TTC549 (cell line): ENCODE data around the gene PRAC1.

Experiments used
- FAIRE-seq: peaks from 2 replicates; lab custom pipeline; 2012; peaks lifted over from hg19 to GRCh38; lab: Jason Lieb, UNC

The PRAC1 gene

DNA sequence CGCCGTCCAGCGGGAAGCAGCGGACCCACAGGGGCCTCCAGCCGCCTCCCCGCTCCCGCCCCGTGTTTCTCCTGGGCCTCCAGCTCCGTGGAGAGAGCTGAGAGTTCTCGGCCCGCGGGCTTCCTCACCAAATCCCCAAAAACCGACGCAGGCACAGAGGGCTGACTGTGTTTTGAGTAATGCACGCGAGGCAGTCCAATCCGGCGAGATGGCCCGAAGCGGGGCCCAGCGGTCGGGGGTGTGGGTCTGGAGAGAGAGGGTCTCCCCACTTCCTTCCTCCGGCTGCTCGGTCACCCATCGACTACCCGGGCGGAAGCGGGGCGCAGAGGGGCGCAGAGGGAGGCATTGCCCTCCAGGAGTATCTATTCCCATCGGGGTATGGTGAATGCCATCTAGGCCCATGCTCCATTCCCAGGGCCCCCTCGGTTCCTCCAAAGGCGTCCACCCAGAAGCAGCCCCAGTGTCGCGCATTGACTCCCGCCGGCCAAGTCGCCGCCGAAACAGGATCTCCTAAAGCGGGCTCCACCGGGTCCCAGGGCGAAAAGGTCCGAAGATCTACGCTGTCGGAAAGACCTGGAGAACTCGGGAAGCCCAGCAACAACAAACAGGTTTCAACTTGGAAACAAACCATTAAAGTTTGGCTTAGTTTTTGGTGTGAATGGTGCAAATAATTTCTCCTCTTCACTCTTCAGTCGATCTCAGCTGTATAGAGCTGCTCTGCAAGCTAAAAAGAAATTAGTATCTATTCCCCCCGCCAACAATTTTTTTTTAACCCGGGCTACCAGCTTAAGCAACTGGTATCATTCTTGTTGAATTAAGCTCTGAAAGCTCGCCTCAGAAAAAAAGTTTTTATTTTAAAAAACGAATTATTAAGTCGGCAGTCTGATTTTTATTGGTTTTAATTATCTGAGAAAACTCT, 25.4 kb upstream of the PRAC1 start:
- FAIRE-seq: no peak

GRCh38 chr17:48746916-48747444, 24.7 kb upstream of the PRAC1 start:
- no peak for FAIRE-seq

- no peak for FAIRE-seq
Measured at GRCh38 chr17:48745381-48746275, 23.3 kb upstream of the PRAC1 start.

- FAIRE-seq: no peak
Measured at GRCh38 chr17:48740537-48740936, 18.2 kb upstream of the PRAC1 start.

DNA sequence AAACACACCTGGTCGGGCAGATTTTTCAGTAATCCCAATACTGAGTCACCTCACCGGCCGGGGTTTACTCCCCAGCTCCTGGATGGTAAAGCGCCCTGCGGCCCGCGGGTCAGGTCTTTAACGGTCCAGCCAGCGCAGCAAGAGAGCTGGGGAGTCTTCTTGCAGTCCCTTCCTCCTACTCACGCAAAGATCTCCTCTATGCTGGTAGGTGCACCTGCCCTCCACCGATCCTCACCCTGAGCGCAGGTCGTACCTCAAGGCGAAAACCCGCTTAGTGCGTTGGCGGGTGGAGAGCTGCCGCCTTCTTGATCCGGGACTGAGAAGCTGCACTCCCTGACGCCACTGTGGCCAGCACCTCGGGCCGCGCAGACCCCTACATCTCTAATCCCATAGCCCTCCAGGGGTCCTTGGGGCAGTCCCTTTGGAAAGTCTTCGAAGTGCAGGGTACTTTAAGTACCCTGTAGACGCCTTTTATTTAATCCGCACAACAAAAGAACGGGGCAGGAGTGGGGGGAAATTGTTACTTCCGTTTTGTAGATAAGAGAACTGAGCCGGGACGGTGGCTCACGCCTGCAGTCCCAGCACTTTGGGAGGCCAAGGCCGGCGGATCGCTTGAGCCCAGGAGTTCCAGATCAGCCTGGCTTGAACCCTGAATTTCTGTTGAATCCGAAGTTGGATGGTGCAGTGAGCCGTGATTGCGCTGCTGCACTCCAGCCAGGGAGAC, 16.6 kb upstream of the PRAC1 start:
- FAIRE-seq: no peak

DNA sequence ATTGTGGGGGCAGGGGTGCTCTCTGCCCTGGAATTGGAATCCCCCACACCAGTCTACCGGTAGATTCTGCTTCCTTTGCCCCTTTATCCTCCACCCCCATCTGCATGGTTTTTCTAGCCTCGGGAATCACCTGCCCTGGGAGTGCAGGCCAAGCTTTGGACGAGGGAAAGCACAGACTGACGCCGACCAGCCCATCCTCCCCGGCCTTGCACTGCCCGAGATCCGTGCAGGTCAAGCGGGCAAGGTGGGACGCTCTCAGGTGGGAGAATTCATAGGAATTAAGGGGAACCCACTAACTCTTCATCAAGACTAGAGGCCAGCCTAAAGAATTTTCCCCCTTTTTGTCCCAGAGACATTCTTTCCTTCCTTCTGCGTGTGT, 16.1 kb upstream of the PRAC1 start:
- FAIRE-seq: no peak

- no peak for FAIRE-seq
Measured at GRCh38 chr17:48737330-48738043, 15.2 kb upstream of the PRAC1 start.

- no peak for FAIRE-seq
Measured at GRCh38 chr17:48735062-48735351, 12.7 kb upstream of the PRAC1 start.

DNA sequence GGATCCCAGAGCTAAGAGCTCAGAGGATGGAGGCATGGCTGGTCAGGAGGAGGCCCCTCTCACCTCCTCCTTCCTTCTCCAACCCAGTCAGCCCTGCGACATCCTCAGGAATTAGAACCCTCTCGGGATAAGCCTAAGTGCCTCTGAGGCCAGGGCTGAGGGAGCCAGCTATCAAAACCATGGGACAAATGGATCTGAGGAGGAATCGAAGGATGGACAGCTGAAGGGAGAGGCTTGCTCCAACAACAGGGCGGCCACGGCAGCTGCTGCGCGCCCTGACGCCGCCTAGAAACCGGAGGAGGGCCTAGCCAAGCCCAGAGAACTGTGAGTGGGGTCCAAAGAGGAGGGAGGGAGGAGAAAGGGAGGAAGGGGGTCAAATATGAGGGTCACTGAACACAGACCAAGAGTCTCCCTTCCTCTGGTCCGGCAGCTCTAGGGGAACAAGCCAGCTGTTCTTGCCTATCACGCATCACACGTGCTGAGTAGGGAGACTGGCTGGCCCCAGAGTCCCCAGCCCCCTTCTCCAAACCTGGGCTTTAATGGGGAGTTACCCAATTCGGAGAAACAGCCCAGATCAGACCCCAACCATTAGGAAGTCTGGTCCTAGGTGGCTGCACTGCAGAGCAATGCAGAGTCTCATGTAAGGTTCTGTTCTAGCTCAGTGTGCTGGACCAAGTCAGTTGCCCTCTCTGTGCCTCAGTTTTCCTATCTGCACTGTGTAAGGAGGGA, 12.2 kb upstream of the PRAC1 start:
- no peak for FAIRE-seq

GRCh38 chr17:48733632-48734328, 11.5 kb upstream of the PRAC1 start:
- FAIRE-seq: no peak

GRCh38 chr17:48732688-48733629, 10.6 kb upstream of the PRAC1 start:
- FAIRE-seq: no peak

DNA sequence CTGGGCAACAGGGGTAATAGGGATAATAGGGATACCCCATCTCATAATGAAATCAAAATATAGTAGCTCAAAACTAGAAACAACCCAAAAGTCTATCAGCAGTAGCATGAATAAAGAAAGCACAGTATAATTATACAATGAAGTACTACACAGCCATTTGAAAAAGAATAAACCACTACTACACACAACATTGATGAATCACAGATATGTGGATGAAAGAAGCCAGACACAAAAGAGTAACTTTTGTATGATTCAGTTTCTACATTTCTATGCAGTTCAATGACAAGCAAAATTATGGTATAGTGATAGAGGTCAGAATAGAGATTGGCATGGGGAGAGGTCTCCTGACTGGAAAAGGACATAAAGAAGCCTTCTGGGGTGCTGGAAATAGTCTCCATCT, 9.0 kb upstream of the PRAC1 start:
- no peak for FAIRE-seq

- FAIRE-seq: no peak
Measured at GRCh38 chr17:48730240-48730550, 7.9 kb upstream of the PRAC1 start.

DNA sequence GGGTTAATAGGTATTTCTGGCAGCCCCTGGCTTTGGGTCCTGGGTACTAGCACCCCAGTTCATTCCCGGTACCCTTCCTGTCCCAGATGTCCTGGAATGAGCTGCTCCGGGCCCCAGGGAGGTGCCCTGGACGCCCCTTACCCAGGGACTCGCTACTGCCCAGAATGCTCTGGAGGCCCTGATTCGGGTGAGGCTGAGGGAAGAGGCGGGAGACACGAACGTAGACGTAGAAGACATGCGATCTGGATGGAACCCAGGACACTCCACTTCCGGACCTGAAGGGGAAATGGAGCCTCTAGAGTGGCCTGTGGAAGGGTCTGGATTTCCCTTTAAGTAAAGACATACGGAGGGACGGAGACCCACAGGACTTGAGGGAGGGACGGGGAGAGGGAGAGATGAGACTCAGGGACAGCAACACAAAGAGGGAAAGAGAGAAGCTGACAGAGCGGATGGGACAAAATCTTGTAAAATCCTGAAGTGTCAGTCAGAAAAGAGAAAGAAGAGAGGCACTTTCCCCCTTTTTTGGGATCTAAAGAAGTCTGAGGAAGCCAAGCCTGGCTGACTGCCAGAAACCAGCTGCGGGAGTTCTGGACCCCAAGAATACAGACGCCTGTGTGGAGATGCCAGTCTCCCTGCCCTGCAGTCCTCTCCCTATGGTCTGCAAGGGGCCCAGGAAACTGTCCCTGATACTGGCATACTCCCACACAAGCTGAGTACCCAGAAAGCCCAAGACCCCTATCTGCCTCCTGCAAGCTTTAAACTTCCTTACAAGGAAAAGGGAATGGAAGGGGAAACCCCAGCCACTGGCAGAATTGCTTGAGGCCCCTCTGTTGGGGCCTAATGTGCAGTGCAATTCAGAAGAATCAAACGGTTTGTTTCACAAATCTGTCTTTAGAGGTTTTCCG, 7.3 kb upstream of the PRAC1 start:
- no peak for FAIRE-seq

GRCh38 chr17:48728232-48729231, 6.2 kb upstream of the PRAC1 start, which contains the start of gene HOXB13:
Gene HOXB13 (minus strand): TSS chr17:48728750. CDS start chr17:48728593, 157 bp downstream.
- FAIRE-seq: peak; percentile 38

DNA sequence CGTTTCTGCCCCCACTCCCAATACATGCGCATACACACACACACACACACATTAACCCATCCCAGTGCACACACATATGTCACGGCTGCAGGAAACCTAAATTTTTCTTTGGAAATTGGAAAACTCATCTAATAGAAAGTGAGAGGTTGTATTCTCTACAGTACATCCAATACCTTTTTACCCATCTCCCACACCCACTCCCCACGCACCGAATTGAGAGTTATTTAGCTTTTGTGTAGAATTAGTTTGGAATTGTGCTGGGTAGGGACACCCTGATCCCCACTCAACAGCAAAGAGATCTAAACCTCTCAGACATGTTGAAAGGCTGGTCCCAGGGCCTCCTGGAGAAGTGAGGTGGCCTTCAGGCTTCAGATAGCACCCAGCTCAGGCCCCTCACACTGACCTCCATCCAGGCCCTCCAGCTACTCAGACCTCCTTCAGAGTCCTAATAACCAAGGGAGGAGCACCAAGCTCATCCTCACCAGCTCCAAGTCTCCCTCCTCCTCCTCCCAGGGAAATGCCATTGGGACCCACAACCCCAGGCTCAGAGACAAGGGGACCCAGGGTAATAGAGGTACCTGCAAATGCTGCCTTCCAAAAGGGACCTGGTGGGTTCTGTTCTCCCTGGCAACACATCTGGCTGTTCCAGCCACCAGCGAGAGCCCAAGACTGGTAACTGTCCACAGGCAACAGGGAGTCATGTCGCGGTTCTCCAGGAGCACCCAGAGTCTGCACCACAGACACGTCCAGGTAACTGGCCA, 5.3 kb upstream of the PRAC1 start:
- FAIRE-seq: no peak
